Prostate gland (tissue), 2 donors: Measurements from ENCODE around the gene CNTN5. TPM values are rescaled to one million over a fixed set of nuclear protein-coding genes. Genes with fewer than 3 reads are reported as not detected.

Experiments
- DNase-seq: peaks from one replicate; pipeline ENCODE4 v3.0.0-alpha.2; 2019; ENCODE audit warnings: low spot score
- H3K27ac ChIP-seq, 2 donors: fragments of 200-600 bp; sonication (generic); 2 replicates each; pipeline ENCODE4 v1.5.1; 2017 to 2019
- H3K27me3 ChIP-seq: fragments of 200-600 bp; sonication (generic); replicated peaks from 2 replicates; pipeline ENCODE4 v1.5.1; 2019; ENCODE audit not compliant: insufficient read depth
- H3K36me3 ChIP-seq, 2 donors: fragments of 200-600 bp; sonication (generic); 1 replicate in 1 of 2; 2 replicates in 1 of 2; pipeline versions ENCODE4 v1.5.1 to v1.8.1; 2017 to 2019
- H3K4me1 ChIP-seq: fragments of 200-600 bp; sonication (generic); replicated peaks from 2 replicates; pipeline ENCODE4 v1.5.1; 2019
- H3K4me3 ChIP-seq, 2 donors: fragments of 200-600 bp; sonication (generic); 2 replicates each; pipeline ENCODE4 v1.5.1; 2017 to 2019
- H3K9me3 ChIP-seq: fragments of 200-600 bp; sonication (generic); 2 replicates; pipeline ENCODE4 v1.5.1; 2017
- POLR2A ChIP-seq: fragments of 450-650 bp; IDR thresholded peaks from one replicate; pipeline ENCODE4 v1.6.1; 2016; ENCODE audit warnings: antibody characterized with exemption, mild to moderate bottlenecking
- POLR2AphosphoS5 ChIP-seq: sonication (generic); formaldehyde crosslinking; IDR thresholded peaks from one replicate; pipeline ENCODE4 v1.6.1; 2017; ENCODE audit warnings: antibody characterized with exemption
- WGBS: methylation state at CpG from one replicate; pipeline ENCODE4 v1.1.5; 2018; 5-methylcytosine and 5-hydroxymethylcytosine counted together
- intact Hi-C: fragments of 100-400 bp; cut with DNase I; formaldehyde crosslinking; loops from one replicate; pipeline ENCODE4 v1.14.2; 2022
- total RNA-seq, 2 donors: library from RNA; depleted of rRNA; stranded (reverse); fragments of >200 nt; gene quantifications; one replicate each; pipeline ENCODE4 v1.1.0, GENCODE V29; 2016
- TF ChIP-seq, protein P1 (sequence below), 4 experiments: fragments of 200-600 bp in 2 of 4; fragments of 450-650 bp in 2 of 4; sonication (generic) in 2 of 4; IDR thresholded peaks; 1 replicate in 3 of 4; 2 replicates in 1 of 4; pipeline ENCODE4 v1.5.1; 2016 to 2019; ENCODE audit warnings: antibody characterized with exemption in 4 of 4, mild to moderate bottlenecking in 2 of 4, moderate library complexity in 2 of 4

Gene CNTN5
- total RNA-seq, 2 donors from 2014 or later: 1.0 TPM; not detected in 1

DNA sequence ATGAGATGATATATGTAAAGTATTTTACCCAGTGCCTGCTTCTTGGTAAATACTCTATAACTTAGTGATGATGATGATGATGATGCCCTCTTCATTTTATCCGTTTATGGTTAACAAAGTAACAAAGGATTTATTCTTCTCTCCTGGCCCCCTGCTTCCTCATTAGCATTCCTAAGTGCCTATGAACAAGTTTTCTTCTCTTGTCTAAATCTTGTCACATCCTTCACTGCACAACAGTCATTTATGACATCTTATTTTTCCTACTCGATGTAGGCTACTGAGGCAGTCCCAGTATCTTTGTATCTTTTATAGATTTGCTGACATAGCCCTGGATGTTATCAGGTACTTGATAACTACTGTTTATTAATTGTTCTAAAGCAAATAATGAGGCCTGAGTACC lies 911.9 kb downstream of the CNTN5 start:
- TF ChIP-seq POLR2A: no peak
- TF ChIP-seq POLR2AphosphoS5: no peak
- TF ChIP-seq, protein P1, sequence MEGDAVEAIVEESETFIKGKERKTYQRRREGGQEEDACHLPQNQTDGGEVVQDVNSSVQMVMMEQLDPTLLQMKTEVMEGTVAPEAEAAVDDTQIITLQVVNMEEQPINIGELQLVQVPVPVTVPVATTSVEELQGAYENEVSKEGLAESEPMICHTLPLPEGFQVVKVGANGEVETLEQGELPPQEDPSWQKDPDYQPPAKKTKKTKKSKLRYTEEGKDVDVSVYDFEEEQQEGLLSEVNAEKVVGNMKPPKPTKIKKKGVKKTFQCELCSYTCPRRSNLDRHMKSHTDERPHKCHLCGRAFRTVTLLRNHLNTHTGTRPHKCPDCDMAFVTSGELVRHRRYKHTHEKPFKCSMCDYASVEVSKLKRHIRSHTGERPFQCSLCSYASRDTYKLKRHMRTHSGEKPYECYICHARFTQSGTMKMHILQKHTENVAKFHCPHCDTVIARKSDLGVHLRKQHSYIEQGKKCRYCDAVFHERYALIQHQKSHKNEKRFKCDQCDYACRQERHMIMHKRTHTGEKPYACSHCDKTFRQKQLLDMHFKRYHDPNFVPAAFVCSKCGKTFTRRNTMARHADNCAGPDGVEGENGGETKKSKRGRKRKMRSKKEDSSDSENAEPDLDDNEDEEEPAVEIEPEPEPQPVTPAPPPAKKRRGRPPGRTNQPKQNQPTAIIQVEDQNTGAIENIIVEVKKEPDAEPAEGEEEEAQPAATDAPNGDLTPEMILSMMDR (IDR thresholded peaks at IDR 0.05): no peak
- Histone ChIP-seq H3K4me3 (no peak overlapping the region), H3K36me3 (no peaks in the 10 kb centered on the region), H3K27ac (no peak overlapping the region), H3K9me3 (no peaks in the 10 kb centered on the region), H3K27me3 (no peaks in the 10 kb centered on the region), H3K4me1 (no peaks in the 10 kb centered on the region)
- intact Hi-C loops: no loop called here
- DNase-seq: no peak
- 52% methylated on average over 2 of the region's 2 CpGs for WGBS

DNA sequence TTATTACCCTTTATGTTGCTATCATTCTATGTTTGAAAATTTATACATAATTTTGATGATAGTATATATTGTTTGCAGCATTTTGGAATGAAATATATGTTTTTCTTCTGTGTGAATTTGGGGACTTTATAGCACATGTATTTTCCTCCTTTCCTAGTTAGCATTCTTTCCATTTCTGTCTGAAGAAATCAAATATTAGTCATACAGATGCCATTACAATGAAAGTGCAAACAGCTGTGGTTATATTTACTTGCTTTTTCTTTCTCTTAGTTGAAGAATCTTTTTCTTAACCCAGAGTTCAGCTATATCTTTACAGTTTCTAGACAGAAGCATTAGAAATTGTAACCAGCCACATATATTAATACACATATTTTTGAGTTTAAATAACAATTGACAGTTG lies 913.3 kb downstream of the CNTN5 start:
- TF ChIP-seq POLR2AphosphoS5 (no peak), POLR2A (no peak)
- TF ChIP-seq, protein P1 (IDR thresholded peaks at IDR 0.05): no peak
- intact Hi-C loops: no loop called here
- no peak overlapping the region for H3K27ac ChIP-seq

DNA sequence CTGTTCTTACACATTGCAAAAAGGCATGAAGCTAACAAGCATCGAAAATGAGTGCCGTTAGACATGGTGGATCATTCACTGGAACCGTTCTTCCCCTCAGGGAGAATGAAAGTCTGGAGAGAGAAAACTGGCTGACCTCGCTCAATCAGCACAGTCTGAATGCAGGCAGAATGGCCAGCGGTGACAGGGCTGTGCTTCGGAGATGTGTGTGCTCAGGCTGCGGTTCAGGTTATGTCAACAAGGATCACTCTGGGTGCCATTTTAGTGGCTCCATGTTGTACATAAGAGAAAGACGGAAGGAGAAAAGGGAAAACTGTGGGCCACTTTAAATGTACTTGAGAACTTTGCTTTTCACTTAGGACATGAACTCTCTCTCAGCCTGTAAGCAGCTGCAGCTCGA lies 916.6 kb downstream of the CNTN5 start:
- Histone ChIP-seq H3K4me1 (no peaks in the 10 kb centered on the region), H3K4me3 (no peak overlapping the region), H3K36me3 (no peaks in the 10 kb centered on the region), H3K27me3 (no peaks in the 10 kb centered on the region), H3K27ac (no peak overlapping the region), H3K9me3 (no peaks in the 10 kb centered on the region)
- 85% methylated on average over 9 of the region's 9 CpGs for WGBS
- intact Hi-C loops: no loop called here
- DNase-seq: no peak
- TF ChIP-seq POLR2A (no peak), POLR2AphosphoS5 (no peak)
- TF ChIP-seq, protein P1 (IDR thresholded peaks at IDR 0.05): no peak

More for the DNA sequence above, 913.3 kb downstream of the CNTN5 start:
- H3K4me1 ChIP-seq: no peaks in the 10 kb centered on the region
- no peak overlapping the region for H3K4me3 ChIP-seq
- DNase-seq: no peak
- no peaks in the 10 kb centered on the region for H3K9me3 ChIP-seq
- H3K36me3 ChIP-seq: no peaks in the 10 kb centered on the region
- H3K27me3 ChIP-seq: no peaks in the 10 kb centered on the region

DNA sequence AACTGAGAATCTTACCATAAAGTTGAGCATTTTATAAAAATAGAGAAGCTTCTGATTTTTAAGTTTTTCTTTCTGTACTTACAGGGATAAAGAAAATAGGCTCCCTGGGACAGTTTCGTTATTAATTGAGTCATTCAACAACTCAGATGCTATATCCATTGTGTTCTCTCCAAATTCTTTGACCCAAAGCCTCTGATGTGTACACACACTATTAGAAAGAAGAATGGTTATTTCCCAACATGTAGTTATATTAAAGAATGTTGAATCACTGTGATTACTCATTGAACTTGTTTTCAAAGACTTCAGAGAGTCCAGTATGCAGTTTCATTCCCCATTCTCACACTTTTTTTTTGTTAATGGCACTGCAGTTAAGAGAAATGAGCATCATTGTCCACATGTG lies 932.1 kb downstream of the CNTN5 start:
- no peak for DNase-seq
- no peak overlapping the region for H3K4me3 ChIP-seq
- H3K27ac ChIP-seq: no peak overlapping the region
- TF ChIP-seq POLR2AphosphoS5: no peak
- TF ChIP-seq, protein P1 (IDR thresholded peaks at IDR 0.05): no peak
- TF ChIP-seq POLR2A: no peak
- H3K36me3 ChIP-seq: no peaks in the 10 kb centered on the region
- WGBS: 78% methylated on average over 1 of the region's 1 CpG
- intact Hi-C loops: no loop called here
- no peaks in the 10 kb centered on the region for H3K4me1 ChIP-seq
- H3K27me3 ChIP-seq: no peaks in the 10 kb centered on the region
- no peaks in the 10 kb centered on the region for H3K9me3 ChIP-seq

DNA sequence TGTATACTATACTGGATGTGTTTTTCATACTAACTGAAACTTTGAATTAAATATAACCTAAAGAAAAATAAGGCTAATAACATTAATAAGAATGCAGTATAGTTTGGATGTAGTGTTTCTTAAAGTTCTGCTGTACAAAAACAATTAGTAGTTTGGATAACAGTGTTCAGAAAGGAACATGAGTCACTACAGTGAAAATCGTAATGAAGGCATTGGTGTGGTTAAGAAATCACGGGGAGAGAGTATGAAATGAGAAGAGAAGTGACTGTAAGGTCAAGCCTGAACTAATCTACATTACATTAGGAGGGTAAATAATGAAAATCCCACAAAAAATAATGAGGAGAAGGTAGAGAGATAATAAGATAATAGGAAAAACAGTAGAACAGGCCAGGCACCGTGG lies 939.8 kb downstream of the CNTN5 start:
- Histone ChIP-seq H3K4me3 (no peak overlapping the region), H3K27ac (no peak overlapping the region), H3K27me3 (no peaks in the 10 kb centered on the region), H3K9me3 (no peaks in the 10 kb centered on the region), H3K36me3 (no peaks in the 10 kb centered on the region), H3K4me1 (no peaks in the 10 kb centered on the region)
- DNase-seq: no peak
- TF ChIP-seq POLR2AphosphoS5 (no peak), POLR2A (no peak)
- TF ChIP-seq, protein P1 (IDR thresholded peaks at IDR 0.05): no peak
- intact Hi-C loops: no loop called here
- 73% methylated on average over 3 of the region's 3 CpGs for WGBS
